NCI-H2107 treated with DMSO at 0.1 percent for 48 hours (cell line): ENCODE measurements around the gene GDI2.
"Not testable (repeated sequence)": the region's sequence is repeated elsewhere in the genome, so short reads cannot be mapped to it uniquely, and the experiment has no call there.

Experiments used
- DNase-seq: peaks from one replicate; lab custom pipeline; 2025; ENCODE audit not compliant: unreplicated experiment; lab: John Stamatoyannopoulos, UW

Gene GDI2

GRCh38 chr10:5788969-5789368 is 24.3 kb downstream of the GDI2 start:
- DNase-seq, result no peak

- DNase-seq, result no peak
Observed at GRCh38 chr10:5783300-5783699, 29.9 kb downstream of the GDI2 start.

- DNase-seq, result no peak
Observed at GRCh38 chr10:5782174-5782573, 31.1 kb downstream of the GDI2 start.

GRCh38 chr10:5779730-5780129 is 33.5 kb downstream of the GDI2 start:
- no peak for DNase-seq

- not testable (repeated sequence) for DNase-seq
Observed at GRCh38 chr10:5777758-5778157, 35.5 kb downstream of the GDI2 start.

- no peak for DNase-seq
Observed at GRCh38 chr10:5776881-5777197, 36.4 kb downstream of the GDI2 start.

- DNase-seq, result no peak
Observed at GRCh38 chr10:5776136-5776880, 36.9 kb downstream of the GDI2 start.

- no peak for DNase-seq
Observed at GRCh38 chr10:5775685-5776084, 37.5 kb downstream of the GDI2 start.

- no peak for DNase-seq
Observed at GRCh38 chr10:5774987-5775620, 38.1 kb downstream of the GDI2 start.

GRCh38 chr10:5766189-5766588 is 47.0 kb downstream of the GDI2 start:
- DNase-seq, result no peak

GRCh38 chr10:5765617-5766016 is 47.6 kb downstream of the GDI2 start:
- DNase-seq, result no peak

GRCh38 chr10:5764422-5765297 is 48.6 kb downstream of the GDI2 start:
- no peak for DNase-seq

GRCh38 chr10:5762531-5762930 is 50.7 kb downstream of the GDI2 start:
- DNase-seq, result no peak

- DNase-seq, result no peak
Observed at GRCh38 chr10:5761220-5761619, 52.0 kb downstream of the GDI2 start.

GRCh38 chr10:5760515-5760914 is 52.7 kb downstream of the GDI2 start:
- DNase-seq, result no peak

GRCh38 chr10:5758927-5759326 is 54.3 kb downstream of the GDI2 start:
- no peak for DNase-seq

- DNase-seq, result no peak
Observed at GRCh38 chr10:5757766-5758517, 55.3 kb downstream of the GDI2 start.

GRCh38 chr10:5752301-5752871 is 60.8 kb downstream of the GDI2 start:
- DNase-seq, result no peak

- DNase-seq, result no peak
Observed at GRCh38 chr10:5751601-5752253, 61.5 kb downstream of the GDI2 start.

- DNase-seq, result no peak
Observed at GRCh38 chr10:5748394-5748803, 64.8 kb downstream of the GDI2 start.
